Measurements from ENCODE around the gene MATCAP1.

The MATCAP1 gene

DNA sequence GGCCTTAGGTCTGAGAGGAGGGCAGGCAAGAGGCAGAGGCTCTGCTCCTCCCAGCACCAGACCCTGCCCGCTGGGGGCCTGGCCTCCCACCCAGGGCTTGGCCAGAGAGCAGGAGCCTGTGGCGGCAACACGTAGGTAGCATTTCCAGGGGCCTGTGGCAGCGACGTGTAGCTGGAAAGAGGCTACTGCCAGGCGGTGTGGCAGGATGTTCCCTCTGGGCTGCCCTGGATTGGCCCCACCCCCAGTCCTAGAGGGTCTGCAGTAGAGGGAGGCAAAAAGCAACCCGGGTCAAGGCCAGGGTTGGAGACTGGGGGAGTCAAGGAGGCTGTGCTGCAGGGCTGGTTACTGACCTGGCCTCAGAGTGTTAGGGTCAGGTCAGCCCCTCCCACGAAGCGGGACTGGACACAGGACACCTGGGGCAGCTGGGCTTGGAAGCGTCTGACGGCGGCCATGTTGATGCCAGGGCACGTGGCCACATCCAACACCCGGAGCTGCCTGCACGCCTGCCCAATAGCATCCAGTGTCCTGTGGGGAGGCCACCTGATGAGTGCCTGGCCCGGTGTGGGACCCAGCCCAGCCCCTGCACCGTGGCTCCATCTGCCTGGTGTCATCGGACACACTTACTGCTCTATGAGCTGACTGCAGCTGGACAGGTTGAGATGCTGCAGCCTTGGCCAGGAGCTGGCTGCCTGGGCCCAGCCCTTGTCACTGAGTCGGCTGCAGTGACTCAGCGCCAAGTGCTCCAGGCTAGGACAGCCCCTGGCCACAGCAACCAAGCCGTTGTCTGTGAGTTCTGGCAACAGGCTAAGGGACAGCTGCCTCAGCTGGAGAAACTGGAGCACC is 23.7 kb upstream of the MATCAP1 start:
- DNase-seq, result no peak

DNA sequence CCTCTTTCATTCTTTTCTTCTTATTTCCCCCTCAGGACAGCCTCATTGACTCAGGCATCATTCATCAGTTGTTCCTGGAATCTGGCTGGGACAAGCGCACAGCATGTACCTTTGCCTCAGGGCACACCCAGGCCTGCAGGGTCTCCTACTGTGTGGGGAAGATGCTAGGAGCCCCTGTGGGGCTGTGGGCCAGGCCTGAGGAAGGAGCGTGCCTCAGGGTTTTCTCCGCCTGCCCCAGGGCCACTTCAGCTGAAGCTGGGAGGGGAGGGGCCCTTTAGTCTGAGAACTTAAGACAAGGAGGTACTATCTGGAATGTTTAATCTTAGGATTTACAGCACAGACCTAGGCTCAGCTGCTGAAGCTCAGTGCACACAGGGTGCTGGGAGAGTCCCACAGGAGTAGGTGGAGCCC is 23.1 kb upstream of the MATCAP1 start:
- no peak for DNase-seq

DNA sequence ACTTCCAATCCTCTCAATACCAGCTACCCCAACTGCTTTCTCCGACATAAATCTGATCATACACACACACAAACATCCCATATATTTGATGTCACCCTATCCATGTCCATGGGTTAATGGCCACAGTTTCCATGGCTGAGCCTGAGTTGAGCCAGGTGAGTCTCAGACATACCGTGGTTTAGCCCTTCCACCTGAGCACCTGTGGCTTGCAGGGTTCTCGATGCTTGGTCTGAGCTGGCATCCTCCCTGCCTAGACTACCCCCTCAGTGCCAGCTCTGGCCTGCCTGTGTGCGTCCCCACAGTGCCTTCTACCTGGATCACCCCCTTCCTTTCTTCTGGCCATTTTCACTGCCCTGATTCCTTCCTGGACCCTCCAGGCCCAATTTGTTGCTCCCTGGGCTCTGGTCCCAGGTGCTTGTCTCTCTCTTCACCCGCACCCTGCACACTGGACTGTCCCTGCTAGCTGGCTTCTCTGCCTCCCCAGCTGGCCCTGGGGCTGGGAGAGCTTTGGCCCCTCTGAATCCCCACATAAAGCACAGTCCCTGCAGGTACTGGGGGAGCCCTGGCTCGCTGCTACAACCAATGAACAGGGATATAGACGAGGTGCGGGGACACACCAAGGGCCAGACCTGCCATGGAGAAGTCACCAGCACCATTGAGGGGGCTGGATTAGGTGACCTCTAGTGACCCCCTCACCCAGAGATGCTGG is 22.5 kb upstream of the MATCAP1 start:
- no peak for DNase-seq

DNA sequence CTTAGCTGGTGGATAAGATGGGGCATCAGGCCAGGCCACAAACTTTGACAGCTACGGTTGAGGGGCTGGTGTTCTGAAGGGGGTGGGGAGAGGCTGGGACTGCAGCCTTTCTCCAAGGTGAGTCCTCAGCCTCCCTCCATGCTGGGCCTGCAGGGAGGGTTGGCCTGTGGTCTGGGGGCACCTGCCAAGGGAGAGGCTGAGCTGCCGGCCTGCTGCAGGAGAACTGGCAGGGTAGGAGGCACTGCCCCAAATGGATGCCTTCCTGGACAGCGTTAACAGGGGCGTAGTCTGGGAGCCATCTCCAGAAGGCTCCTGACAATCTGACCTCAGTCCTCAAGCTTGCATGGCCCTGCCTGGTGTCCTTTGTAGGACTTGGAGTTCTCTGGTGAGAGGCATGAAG is 20.3 kb upstream of the MATCAP1 start:
- DNase-seq, result no peak

DNA sequence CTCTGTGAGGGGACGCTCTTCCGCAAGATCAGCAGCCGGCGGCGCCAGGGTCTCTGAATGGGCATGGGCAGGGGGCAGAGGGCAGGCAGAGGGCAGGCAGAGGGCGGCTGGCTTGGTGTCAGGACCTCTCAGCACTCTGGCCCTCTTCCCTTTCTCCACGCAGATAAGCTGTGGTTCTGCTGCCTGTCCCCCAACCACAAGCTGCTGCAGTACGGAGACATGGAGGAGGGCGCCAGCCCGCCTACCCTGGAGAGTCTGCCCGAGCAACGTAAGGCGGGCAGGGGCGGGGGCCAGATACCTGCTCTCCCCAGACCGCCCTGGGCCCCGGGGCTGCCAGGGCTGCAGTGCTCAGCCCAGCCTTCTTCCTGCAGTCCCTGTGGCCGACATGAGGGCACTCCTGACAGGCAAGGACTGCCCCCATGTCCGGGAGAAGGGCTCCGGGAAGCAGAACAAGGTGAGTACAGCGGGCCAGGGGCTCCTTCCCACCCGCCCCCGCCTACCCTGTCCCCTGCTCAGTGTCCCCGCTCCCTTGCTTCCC is 19.3 kb upstream of the MATCAP1 start:
- no peak for DNase-seq

DNA sequence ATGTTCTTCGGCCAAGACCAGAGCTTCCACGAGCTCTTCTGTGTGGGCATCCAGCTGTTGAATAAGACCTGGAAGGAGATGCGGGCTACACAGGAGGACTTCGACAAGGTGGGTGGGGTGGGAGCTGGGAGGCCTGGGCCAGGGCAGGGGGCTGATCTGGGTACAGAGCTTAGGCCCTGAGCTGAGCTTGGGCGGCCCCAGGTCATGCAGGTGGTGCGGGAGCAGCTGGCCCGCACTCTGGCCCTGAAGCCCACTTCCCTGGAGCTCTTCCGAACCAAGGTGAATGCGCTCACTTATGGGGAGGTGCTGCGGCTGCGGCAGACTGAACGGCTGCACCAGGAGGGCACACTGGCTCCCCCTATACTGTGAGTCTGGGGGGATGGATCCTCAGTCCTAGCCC is 18.7 kb upstream of the MATCAP1 start:
- no peak for DNase-seq

DNA sequence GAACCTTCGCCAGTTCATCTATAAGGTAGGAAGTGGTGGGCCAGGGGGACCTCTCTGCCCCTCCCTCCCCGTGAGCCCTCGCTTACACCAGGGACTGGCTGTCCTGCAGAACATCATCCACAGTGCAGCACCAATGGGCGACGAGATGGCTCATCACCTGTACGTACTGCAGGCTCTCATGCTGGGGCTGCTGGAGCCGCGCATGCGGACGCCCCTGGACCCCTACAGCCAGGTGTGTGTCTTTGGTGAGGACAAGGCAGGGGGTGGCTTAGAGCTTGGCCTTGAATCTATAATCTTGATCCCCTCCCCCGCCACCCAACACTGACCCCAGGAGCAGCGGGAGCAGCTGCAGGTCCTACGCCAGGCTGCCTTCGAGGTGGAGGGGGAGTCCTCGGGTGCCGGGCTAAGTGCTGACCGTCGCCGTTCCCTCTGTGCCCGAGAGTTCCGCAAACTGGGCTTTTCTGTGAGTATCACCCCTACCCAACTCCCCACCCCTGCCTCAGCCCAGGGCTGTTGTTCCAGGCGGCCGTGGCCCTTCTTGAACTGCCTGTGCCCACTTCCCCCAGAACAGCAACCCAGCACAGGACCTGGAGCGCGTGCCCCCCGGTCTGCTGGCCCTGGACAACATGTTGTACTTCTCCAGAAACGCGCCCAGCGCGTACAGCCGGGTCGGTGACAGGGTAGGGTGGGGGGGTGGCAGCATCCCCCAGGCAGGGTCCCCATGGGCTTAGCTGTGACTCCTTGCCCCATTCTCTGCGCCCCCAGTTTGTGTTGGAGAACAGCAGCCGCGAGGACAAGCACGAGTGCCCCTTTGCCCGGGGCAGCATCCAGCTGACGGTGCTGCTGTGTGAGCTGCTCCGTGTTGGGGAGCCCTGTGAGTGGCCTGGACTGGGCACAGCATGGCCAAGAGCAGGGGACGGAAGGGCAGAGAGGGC is 17.9 kb upstream of the MATCAP1 start:
- DNase-seq, result no peak

DNA sequence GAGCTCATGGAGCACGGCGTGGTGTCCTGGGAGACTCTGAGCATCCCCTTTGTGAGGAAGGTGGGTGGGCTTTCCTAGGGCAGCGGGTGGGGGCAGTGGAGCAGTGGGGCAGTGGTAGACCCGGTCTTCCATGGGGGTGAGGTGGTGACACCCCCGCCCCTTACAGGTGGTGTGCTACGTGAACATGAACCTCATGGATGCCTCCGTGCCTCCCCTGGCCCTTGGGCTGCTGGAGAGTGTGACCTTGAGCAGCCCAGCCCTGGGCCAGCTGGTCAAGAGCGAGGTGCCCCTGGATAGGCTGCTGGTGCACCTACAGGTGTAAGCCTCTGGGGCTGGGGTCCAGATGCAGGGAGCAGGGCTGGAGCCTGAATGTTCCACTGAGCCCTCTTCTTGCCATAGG is 16.7 kb upstream of the MATCAP1 start:
- no peak for DNase-seq

DNA sequence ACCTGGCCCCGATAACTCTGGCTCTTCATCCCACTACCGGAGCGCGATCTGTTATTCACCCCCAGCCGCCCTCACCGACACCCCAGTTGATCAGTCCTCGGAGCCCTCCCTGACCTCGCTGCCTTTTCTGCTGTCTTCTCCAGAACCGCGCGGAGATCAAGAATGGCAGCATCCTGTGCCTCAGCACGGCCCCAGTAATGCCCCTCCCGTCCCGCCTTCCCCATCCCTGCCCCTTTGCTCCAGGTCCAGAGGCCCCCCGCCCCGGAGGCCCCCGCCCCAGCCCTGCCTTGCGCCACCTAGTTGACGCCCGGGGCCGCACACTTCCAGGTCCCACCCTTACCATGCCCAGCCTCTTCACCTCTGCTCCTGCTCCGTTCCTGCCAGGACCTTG is 16.0 kb upstream of the MATCAP1 start:
- DNase-seq, result no peak

DNA sequence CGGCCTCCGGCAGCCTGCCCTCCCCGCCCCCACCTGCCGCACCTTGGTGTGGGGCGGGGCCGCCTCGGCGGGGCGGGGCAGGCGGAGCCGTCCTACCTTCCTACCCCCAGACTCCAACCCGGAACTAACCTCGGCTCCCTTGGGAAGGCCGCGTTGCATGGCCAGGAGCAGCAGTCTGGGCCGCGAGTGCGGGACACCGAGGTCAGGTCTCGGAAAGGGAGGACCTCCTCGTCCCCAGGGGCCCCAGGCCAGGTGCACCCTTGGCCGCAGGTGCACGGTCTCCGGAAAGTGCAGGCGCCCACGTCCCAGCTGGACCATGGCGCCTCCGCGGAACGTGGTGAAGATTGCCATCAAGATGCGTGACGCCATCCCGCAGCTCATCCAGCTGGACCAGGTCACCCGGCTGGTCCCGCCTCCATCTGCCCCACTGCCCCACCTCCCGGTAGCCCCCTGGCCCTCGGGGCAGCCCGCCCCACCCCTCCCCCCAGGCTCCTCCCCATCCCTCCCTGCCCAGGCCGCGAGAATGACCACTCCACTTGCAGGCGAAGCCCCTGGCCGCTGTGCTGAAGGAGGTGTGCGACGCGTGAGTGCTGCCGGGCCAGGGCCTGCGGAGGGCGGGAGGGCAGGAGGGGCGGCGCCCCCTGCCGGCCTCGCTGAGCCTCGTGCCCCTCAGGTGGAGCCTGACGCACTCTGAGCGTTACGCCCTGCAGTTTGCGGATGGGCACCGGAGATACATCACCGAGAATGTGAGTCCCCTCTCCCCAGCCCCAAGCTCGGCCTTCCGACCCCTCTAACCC is 15.4 kb upstream of the MATCAP1 start, which contains the start of gene ELMO3:
Gene ELMO3, plus strand, starts transcription at position 121 of the 797 bp plus-strand sequence. Its CDS starts 196 bp downstream, at position 317.
- peak; percentile 13 for DNase-seq

DNA sequence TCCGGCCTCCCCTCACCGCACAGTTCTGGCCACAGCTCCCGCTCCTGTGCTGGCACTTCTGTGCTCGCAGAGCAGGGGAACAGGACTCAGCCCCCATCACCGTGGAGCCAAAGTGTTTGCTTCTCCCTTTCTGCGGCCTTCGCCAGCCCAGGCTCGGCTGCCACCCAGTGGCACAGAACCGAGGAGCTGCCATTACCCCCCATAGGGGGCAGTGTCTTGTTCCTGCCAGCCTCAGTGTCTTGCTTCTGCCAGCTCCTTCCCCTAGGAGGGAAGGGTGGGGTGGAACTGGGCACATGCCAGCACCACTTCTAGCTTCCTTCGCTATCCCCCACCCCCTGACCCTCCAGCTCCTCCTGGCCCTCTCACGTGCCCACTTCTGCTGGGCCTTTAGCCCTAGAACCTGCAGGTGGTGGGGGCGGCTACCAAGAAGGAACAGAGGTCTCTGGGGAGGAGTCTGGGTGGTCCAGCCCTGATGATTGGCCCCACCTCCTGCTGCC is 14.5 kb upstream of the MATCAP1 start:
- DNase-seq, result peak; percentile 82

DNA sequence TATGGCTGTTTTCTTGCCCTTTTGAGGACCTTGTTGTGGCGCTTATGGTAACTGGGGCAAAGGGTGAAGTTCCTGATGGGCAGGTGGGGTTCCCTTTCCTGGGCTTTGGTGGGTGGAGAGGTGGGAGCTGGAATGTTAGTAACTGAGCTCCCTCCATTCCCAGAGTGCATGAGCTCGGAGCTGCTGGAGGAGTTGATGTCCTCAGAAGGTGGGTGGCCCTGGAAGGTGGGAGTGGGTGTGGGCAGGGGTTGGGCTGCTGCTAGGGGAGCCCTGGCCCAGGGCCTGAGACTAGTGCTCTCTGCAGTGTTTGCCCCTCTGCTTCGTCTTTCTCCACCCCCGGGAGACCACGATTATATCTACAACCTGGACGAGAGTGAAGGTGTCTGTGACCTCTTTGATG is 13.9 kb upstream of the MATCAP1 start:
- no peak for DNase-seq

DNA sequence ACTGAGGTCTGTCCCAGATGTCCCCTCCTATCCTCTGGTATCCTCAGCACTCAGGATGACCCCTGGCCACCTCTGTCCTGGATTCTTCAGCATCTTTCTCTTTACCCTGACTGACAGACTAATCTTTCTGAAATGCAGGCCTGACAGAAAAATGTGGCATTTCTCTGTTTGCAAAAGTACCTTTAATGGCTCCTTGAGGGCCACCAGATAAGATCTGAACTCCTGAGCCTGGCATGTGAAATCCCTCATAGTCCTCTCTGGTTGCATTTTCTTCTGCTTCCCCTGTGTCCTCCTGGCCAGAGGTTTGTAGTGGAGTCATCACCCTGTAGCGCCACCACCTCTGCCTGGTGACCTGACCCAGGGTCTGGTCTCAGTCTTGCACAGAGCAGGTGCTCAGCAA is 13.1 kb upstream of the MATCAP1 start:
- DNase-seq, result no peak

DNA sequence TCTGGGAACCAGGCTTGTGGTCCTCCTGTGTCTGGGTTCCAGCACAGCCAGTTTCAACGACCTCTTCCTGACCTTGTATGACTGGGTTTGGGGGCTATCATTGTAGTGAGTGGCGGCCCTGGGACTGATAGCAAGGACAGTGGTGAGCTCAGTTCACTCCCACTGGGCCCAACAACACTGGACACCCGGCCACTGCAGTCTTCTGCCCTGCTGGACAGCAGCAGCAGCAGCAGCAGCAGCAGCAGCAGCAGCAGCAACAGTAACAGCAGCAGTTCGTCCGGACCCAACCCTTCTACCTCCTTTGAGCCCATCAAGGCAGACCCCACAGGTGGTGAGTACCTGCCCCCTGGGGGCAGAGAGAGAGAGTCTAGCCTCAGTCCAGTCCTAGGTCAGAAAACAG is 11.9 kb upstream of the MATCAP1 start:
- no peak for DNase-seq

DNA sequence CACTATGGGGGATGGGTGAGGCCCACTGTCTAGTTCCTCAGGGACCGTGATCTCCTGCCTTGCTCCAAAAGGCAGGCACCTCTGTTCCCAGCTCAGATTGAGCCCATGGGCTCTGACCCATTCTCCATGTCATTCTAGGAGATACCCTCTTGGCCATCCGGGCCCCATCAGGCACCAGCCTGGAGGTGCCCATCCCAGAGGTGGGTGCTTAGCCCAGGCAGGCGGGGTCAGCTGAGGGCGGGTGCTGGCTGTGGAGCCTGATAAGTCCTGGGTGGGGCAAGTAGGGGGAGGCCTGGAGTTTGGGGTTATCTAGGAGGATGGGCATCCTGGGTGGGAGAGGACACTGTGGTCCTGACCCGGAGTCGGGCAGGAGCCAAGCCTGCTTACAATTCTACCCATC is 10.5 kb upstream of the MATCAP1 start:
- no peak for DNase-seq

DNA sequence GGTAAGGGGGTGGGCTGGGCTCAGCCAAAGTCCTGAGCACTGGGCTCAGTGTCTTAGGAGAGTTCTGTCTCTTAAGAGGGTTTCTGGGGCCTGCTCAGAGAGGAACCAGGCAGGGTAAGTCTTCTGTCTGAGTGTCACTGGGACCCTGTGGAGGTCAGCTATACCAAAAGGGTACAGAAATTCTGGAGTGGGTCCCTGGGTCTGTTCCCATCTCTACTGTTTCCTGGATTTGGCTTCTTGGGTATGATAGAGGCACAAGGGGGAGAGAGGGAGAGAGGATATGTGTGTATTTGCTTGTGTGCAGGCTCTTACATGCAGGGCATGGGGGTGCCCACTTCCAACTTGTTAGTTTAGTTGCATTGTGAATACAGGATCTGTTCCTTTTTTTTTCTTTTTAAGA is 9.8 kb upstream of the MATCAP1 start:
- no peak for DNase-seq

DNA sequence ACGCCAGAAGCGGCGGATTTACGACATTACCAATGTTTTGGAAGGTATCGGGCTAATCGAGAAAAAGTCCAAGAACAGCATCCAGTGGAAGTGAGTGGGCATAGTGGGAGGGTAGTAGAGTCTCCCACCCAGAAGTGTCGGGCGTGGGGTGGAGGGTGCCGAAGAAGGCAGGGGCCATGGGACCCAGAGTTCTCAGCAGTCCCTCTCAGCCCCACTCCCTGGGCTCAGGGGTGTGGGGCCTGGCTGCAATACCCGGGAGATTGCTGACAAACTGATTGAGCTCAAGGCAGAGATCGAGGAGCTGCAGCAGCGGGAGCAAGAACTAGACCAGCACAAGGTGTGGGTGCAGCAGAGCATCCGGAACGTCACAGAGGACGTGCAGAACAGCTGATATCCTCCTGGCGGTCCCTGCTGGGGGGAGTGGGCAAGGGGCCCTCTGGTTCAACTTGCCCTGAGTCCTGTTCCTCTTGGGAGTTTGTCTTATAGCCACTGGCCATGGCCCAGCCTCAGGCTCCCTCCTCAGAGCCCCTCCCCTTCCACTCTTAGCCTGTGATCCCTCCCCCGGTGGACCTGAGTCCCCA is 9.1 kb upstream of the MATCAP1 start:
- DNase-seq, result no peak

DNA sequence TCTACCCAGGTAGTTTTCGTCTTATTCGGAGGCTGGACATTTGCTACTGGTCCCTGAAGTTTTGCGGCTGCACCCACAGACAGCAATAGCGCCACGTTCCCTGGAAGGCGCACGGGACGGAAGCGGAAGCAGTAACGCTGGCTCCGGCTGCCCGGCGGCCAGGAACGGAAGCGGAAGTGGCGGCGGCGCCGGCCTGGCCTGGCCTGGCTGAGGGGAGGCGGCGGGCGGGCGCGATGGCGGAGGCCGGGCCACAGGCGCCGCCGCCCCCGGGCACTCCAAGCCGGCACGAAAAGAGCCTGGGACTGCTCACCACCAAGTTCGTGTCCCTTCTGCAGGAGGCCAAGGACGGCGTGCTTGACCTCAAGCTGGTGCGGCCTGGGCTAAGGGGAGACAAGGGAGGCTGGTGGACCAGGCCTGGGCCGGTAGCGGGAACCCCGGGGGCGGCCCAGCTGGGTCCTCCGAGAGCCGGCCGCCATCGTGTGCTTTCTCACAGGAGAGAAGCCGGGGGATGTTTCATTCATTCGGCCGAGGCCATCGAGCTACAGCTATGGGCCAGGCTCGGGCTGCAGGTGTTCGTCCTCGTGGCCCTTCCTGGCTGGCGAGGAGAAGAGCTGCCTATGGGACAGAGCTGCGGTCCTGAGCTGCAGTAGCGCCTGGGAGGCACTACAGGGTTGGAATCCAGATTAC is 8.4 kb upstream of the MATCAP1 start, which contains the start of gene E2F4:
Gene E2F4, plus strand, starts transcription at position 161 of the 687 bp plus-strand sequence. Its CDS starts 73 bp downstream, at position 234.
- peak; percentile 51 for DNase-seq

DNA sequence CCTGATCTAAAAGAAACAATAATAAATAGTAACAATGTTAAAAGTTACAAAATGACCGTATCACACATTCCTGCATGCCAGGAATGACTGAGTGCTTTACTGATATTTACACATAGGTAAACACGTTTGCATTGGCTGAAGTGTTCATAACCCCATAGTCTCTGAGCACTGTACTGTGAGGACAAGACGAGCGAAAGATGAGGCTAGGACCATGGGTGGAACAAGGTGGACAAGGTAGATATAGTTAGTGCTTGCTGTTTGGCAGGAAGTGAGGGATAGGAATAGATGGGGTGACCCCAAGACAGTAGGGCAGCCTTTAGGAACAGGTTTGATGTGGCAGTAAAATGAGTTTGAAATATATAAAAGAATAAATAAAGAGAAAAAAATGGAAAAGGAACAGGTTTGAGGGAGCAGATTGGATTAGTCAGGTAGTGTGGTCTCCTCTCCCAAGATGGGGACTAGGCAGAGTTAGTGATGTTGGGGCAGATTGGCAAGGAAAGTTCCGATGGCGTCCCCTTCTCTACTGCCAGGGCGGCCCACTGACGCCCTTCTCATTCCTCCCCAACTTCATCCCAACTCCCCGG is 7.7 kb upstream of the MATCAP1 start:
- no peak for DNase-seq
